ENCODE results near the gene INO80B. TPM values are rescaled to one million over a fixed set of nuclear protein-coding genes. Genes with fewer than 3 reads are reported as not detected.

The INO80B gene
- total RNA-seq, 1 donor from 2014 or later, result 8.7 TPM

DNA sequence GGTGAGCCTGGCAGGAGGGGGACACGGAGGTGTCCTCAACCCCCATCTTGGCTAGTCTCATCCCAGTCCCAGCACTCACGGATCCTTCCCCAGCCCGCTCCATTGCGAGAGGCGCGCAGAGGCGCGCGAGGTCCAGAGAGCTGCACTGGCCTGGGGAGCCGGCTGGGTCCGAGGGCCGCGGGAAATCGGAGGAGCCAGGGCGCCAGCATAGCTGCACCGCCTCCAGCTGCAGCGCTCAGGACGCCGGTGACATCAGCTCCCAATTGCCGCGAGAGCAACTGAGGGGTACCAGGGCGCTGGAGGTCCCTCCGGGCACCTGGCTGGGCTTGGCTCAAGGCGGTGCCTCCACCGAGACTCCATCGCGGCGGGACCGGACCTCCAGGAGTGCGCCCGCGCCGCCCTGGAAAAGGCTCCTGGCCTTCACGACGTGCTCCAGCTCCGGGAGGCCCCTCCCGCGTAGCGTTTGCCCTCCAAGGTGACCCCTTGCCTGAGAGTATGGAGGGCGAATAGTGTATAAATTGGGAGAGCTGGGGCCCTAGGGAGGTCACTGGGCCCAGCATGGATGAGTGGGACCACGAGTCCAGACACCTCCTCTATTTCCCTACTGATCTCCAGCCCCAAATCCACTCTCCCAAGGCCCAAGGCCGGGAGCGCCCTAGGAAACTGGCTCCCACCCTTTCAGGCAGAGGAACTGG lies 18.6 kb upstream of the INO80B start:
- Histone ChIP-seq H3F3A (ENCODE audit: low read depth) (peaks cover 22% of the 10 kb centered on the region), H3K9me3 (ENCODE audit: low read depth) (no peaks in the 10 kb centered on the region), H3K36me3 (no peaks in the 10 kb centered on the region), H3K4me1 (peaks cover 18% of the 10 kb centered on the region), H3K79me2 (ENCODE audit: low read depth) (peaks cover 57% of the 10 kb centered on the region), H3K9ac (no peak overlapping the region), H3K27me3 (no peaks in the 10 kb centered on the region), H3K27ac (no peak overlapping the region), H3K4me2 (no peak overlapping the region), H2AFZ (replicated peaks) (no peak overlapping the region), H4K20me1 (ENCODE audit: low read depth) (peaks cover 23% of the 10 kb centered on the region), H3K4me3 (no peak overlapping the region)
- DNase-seq (ENCODE audit: low spot score), result no peak
- H3K9me3 Mint-ChIP-seq, result no peaks in the 10 kb centered on the region
- H3K4me1 Mint-ChIP-seq, result peaks cover 33% of the 10 kb centered on the region
- no peak overlapping the region for H3K27ac Mint-ChIP-seq
- H3K36me3 Mint-ChIP-seq, result peaks cover 15% of the 10 kb centered on the region
- H3K4me3 Mint-ChIP-seq, result no peak overlapping the region
- H3K27me3 Mint-ChIP-seq (ENCODE audit: insufficient read depth, low read depth), result peaks cover 19% of the 10 kb centered on the region
- TF ChIP-seq EZH2 (IDR thresholded peaks at IDR 0.05) (no peak), CTCF (IDR thresholded peaks at IDR 0.05) (no peak), EZH2phosphoT487 (IDR thresholded peaks at IDR 0.05) (no peak)

DNA sequence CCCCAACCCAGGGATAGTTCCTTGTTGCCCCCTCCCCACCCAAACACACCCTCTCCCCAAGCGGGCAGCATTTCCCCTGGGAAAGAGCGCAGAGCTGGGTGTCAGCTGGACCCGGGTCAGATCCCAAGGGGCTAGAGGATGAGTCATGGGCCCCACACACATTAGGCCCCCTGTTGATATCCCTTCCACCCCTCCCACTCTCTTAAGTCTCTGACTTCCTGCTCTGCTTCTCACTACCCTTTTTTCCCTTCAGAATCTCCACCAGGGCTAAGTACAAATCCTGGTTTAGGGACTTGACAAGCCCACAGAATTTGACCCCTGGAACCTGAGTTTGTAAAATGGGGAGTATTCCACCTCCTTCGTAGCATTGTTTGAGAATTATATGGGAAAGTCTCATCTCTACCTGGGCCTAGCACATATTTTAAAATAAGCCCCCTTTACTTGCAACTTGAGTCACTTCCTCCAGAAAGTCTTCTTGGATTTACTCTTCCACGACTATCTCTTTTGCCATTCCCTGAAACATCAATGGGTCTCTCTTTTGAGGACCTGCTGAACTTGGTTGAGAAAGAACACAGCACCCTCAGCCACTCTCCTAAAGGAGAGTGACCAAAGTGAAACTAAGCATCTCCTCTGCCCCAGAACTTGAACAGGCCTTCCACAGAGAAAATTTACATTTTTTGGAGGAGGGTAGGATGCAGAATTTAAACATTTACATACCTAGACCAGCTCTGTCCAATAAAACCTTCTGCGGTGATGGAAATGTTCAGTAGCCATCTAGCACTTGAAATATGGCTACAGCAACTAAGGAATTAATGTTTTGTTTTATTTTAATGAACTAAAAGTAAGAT lies 17.8 kb upstream of the INO80B start:
- H3K9me3 Mint-ChIP-seq, result no peaks in the 10 kb centered on the region
- peaks cover 57% of the 10 kb centered on the region for H3K79me2 ChIP-seq (ENCODE audit: low read depth)
- H2AFZ ChIP-seq (replicated peaks), result no peak overlapping the region
- no peak overlapping the region for H3K9ac ChIP-seq
- H3K27me3 Mint-ChIP-seq (ENCODE audit: insufficient read depth, low read depth), result peaks cover 19% of the 10 kb centered on the region
- no peaks in the 10 kb centered on the region for H3K27me3 ChIP-seq
- H3K27ac ChIP-seq, result no peak overlapping the region
- peak overlapping the region; percentile 68 for H3K27ac Mint-ChIP-seq
- no peaks in the 10 kb centered on the region for H3K36me3 ChIP-seq
- no peaks in the 10 kb centered on the region for H3K9me3 ChIP-seq (ENCODE audit: low read depth)
- H4K20me1 ChIP-seq (ENCODE audit: low read depth), result peaks cover 19% of the 10 kb centered on the region
- DNase-seq (ENCODE audit: low spot score), result no peak
- no peak for TF ChIP-seq EZH2phosphoT487 (IDR thresholded peaks at IDR 0.05)
- TF ChIP-seq EZH2 (IDR thresholded peaks at IDR 0.05), result no peak
- no peak for TF ChIP-seq CTCF (IDR thresholded peaks at IDR 0.05)
- H3K4me1 Mint-ChIP-seq, result peaks cover 33% of the 10 kb centered on the region
- peaks cover 18% of the 10 kb centered on the region for H3K4me1 ChIP-seq
- no peak overlapping the region for H3K4me3 Mint-ChIP-seq
- peaks cover 30% of the 10 kb centered on the region for H3F3A ChIP-seq (ENCODE audit: low read depth)
- H3K4me3 ChIP-seq, result no peak overlapping the region
- peaks cover 13% of the 10 kb centered on the region for H3K36me3 Mint-ChIP-seq
- H3K4me2 ChIP-seq, result no peak overlapping the region

DNA sequence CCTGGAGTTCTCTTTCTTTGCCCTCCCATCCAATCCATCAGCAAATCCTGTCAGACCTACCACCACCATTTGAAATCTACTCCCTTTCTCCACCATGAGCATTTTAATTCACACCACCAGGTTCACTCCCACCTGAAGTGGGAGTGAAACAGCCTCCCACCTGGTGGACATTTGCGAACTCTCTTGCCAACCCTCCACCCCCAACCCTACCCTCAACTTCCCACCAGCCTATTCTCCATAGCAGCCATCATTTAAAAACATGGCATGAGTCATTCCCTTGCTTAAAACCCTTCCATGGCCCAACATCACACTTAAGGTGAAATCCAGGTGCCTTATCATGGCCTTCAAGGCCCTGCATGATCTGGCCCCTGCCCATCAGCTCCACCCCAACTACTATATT lies 16.6 kb upstream of the INO80B start:
- Mint-ChIP-seq H3K36me3 (peaks cover 13% of the 10 kb centered on the region), H3K9me3 (no peaks in the 10 kb centered on the region), H3K4me1 (peaks cover 36% of the 10 kb centered on the region), H3K27me3 (ENCODE audit: insufficient read depth, low read depth) (peaks cover 22% of the 10 kb centered on the region), H3K27ac (peak overlapping the region; percentile 5), H3K4me3 (peak overlapping the region; percentile 92)
- H3K9ac ChIP-seq, result peak overlapping the region; percentile 12
- peak overlapping the region; percentile 98 for H3K4me2 ChIP-seq
- H3K9me3 ChIP-seq (ENCODE audit: low read depth), result no peaks in the 10 kb centered on the region
- no peak overlapping the region for H2AFZ ChIP-seq (replicated peaks)
- no peak overlapping the region for H3K4me3 ChIP-seq
- no peak for DNase-seq (ENCODE audit: low spot score)
- H4K20me1 ChIP-seq (ENCODE audit: low read depth), result peaks cover 18% of the 10 kb centered on the region
- no peaks in the 10 kb centered on the region for H3K36me3 ChIP-seq
- H3K27ac ChIP-seq, result no peak overlapping the region
- peaks cover 39% of the 10 kb centered on the region for H3F3A ChIP-seq (ENCODE audit: low read depth)
- peaks cover 55% of the 10 kb centered on the region for H3K79me2 ChIP-seq (ENCODE audit: low read depth)
- TF ChIP-seq CTCF (IDR thresholded peaks at IDR 0.05), result no peak
- TF ChIP-seq EZH2 (IDR thresholded peaks at IDR 0.05), result no peak
- TF ChIP-seq EZH2phosphoT487 (IDR thresholded peaks at IDR 0.05), result no peak
- H3K4me1 ChIP-seq, result peaks cover 18% of the 10 kb centered on the region
- peaks cover 7% of the 10 kb centered on the region for H3K27me3 ChIP-seq

Data from neural progenitor cell (in vitro differentiated cells).